A673 (cell line): ENCODE measurements around the gene ABTB1. TPM values are rescaled to one million over a fixed set of nuclear protein-coding genes. Genes with fewer than 3 reads are reported as not detected.

Experiments used
- BruUV-seq: library from RNA; stranded (reverse); fragments of 400-500 nt; replicated peaks from 2 replicates; lab custom pipeline; 2021; lab: Mats Ljungman, UMichigan
- CTCF ChIA-PET: fragments of 300-600 bp; sonication (Branson Sonifier 250); formaldehyde crosslinking; loops from one replicate; lab custom pipeline; 2022; ENCODE audit warnings: antibody characterized with exemption; lab: Charles Lee
- POLR2A ChIA-PET: fragments of 300-600 bp; sonication (Branson Sonifier 250); formaldehyde crosslinking; loops from one replicate; lab custom pipeline; 2022; ENCODE audit warnings: antibody characterized with exemption; ENCODE audit not compliant: low non-redundant PET; lab: Charles Lee
- DNase-seq: peaks from one replicate; pipeline ENCODE4 v3.0.0-alpha.2; 2015; ENCODE audit warnings: low spot score
- H3K27ac ChIP-seq: fragments of 200-600 bp; sonication (generic); 2 replicates; pipeline ENCODE4 v1.5.1; 2016; ENCODE audit warnings: mixed run types, low read depth, mild to moderate bottlenecking, mixed read lengths, antibody characterized with exemption, low read length; ENCODE audit not compliant: poor library complexity, severe bottlenecking
- H3K27me3 ChIP-seq: fragments of 200-600 bp; sonication (generic); replicated peaks from 2 replicates; pipeline ENCODE4 v1.6.1; 2017; ENCODE audit warnings: mixed run types, low read depth, mild to moderate bottlenecking, mixed read lengths, antibody characterized with exemption, low read length; ENCODE audit not compliant: insufficient read depth, poor library complexity
- H3K36me3 ChIP-seq: fragments of 200-600 bp; sonication (generic); 2 replicates; pipeline ENCODE4 v1.6.1; 2016; ENCODE audit warnings: mixed run types, mild to moderate bottlenecking, mixed read lengths, antibody characterized with exemption, low read length; ENCODE audit not compliant: insufficient read depth, poor library complexity, severe bottlenecking
- H3K4me1 ChIP-seq: fragments of 200-600 bp; sonication (generic); 2 replicates; pipeline ENCODE4 v1.6.1; 2017; ENCODE audit warnings: mixed run types, mild to moderate bottlenecking, mixed read lengths, antibody characterized with exemption, low read length; ENCODE audit not compliant: insufficient read depth, poor library complexity, severe bottlenecking
- H3K4me3 ChIP-seq: fragments of 200-600 bp; sonication (generic); 2 replicates; pipeline ENCODE4 v1.5.1; 2016; ENCODE audit warnings: low read depth, mixed run types, mild to moderate bottlenecking, mixed read lengths, low read length; ENCODE audit not compliant: poor library complexity, severe bottlenecking
- H3K9me3 ChIP-seq: fragments of 200-600 bp; sonication (generic); 2 replicates; pipeline ENCODE4 v1.6.1; 2016; ENCODE audit warnings: mixed run types, low read depth, mild to moderate bottlenecking, mixed read lengths, antibody characterized with exemption, low read length; ENCODE audit not compliant: poor library complexity, severe bottlenecking
- CTCF ChIP-seq: fragments of 300-800, 200-600 bp; sonication (generic); conservative IDR thresholded peaks from 2 replicates; pipeline ENCODE4 v1.5.1; 2017; ENCODE audit warnings: low read depth, mild to moderate bottlenecking, antibody characterized with exemption, low read length, moderate library complexity, mixed read lengths
- EZH2 ChIP-seq: fragments of 200-600 bp; sonication (generic); IDR thresholded peaks from 2 replicates; pipeline ENCODE4 v1.6.1; 2017; ENCODE audit warnings: borderline replicate concordance, low read depth, mild to moderate bottlenecking, mixed read lengths, antibody characterized with exemption, low read length; ENCODE audit not compliant: poor library complexity, severe bottlenecking
- intact Hi-C: fragments of 100-400 bp; cut with micrococcal nuclease; formaldehyde crosslinking; loops from one replicate; pipeline ENCODE4 v1.10.0; 2022; ENCODE audit not compliant: unreplicated experiment
- total RNA-seq: library from RNA; stranded (reverse); gene quantifications from 2 replicates; pipeline ENCODE4 v1.2.3, GENCODE V29; 2021

The ABTB1 gene
- total RNA-seq, 1 experiment from 2014 or later = 2.6 TPM

DNA sequence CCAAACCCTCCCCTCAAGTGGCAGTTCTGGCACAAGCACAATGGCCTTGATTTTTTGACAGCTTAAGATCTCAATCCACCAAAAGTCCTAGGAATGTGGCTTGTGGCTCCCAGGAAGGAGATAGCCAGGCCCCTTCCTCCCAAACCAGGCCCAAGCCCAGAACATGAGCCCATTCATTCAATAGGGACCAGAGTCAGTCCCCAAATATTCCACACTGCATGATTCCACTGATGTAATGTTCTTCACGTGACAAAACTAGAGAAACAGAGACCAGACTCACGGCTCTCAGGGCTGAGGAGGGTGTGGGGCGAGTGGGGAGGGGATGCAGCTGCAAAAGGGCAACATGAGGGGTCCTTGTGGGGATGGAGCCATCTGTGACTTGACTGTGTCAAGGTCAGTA lies 25.5 kb downstream of the ABTB1 start:
- Histone ChIP-seq H3K4me1 (peaks cover 18% of the 10 kb centered on the region), H3K36me3 (no peaks in the 10 kb centered on the region), H3K27me3 (no peaks in the 10 kb centered on the region), H3K27ac (peak overlapping the region; percentile 74), H3K4me3 (no peak overlapping the region), H3K9me3 (no peaks in the 10 kb centered on the region)
- POLR2A ChIA-PET = no interaction called here
- CTCF ChIA-PET = interaction anchor here (1.4 kb wide), 1 partner anchor 123 kb away, joined by 4 read pairs; no protein-coding TSS in a partner anchor
- intact Hi-C loops = loop anchor here (5.0 kb wide), 1 partner anchor 274 kb away; no protein-coding TSS in a partner anchor
- BruUV-seq = no TSS peak
- no peak for DNase-seq
- no peak for TF ChIP-seq EZH2

- peaks cover 18% of the 10 kb centered on the region for H3K4me1 ChIP-seq
- no peak for DNase-seq
- no peak overlapping the region for H3K27ac ChIP-seq
- TF ChIP-seq CTCF (no peak), EZH2 (no peak)
- ChIA-PET POLR2A (no interaction called here), CTCF (no interaction called here)
- BruUV-seq = no TSS peak
- no peak overlapping the region for H3K4me3 ChIP-seq
- H3K9me3 ChIP-seq = no peaks in the 10 kb centered on the region
- intact Hi-C loops = loop anchor here (5.0 kb wide), 1 partner anchor 273 kb away; no protein-coding TSS in a partner anchor
- H3K27me3 ChIP-seq = no peaks in the 10 kb centered on the region
- no peaks in the 10 kb centered on the region for H3K36me3 ChIP-seq
These were observed 26.1 kb downstream of the ABTB1 start for GRCh38 chr3:127698691-127699415.

DNA sequence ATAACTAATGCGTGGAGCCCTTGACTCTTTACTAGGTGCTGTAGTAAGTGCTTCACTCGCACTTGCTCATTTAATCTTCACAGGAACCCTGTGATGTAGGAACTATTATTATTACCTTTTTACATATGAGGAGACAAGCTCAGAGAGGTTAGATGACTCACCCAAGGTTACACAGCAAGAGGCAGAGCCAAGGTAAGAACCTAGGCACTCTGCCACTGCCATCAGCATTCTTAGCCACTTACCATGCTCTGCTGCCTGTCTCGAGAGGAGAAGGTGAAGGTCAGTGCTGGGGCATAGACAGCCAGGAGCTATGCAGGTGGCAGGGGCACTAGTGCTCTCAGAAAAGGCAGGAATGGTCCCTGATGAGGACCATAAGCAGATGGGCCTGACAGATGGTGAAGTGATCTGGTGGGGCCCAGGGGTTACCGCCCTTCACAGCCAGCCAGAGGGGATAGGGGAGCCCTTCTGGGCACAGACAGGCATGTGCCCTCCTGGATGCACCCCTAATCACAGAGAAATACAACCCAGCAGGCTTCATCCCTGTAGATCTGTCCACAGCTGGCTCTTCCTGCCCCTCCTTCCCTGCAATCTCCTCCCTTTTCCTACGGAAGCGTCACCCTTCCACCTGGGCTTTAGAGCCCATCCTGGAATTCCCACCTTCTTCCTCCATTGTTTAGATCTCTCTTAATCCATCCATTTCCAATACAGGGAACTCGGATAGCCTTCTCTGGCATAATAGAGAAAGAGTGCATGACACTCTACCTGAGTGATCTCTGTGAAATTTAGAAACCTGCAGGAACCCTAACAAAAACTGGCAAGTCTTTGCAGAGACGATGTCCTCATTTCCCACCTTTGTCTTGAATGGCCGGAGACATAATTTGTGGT lies 26.9 kb downstream of the ABTB1 start:
- TF ChIP-seq CTCF (no peak), EZH2 (no peak)
- ChIA-PET CTCF (no interaction called here), POLR2A (no interaction called here)
- H3K9me3 ChIP-seq = no peaks in the 10 kb centered on the region
- no peak for DNase-seq
- no TSS peak for BruUV-seq
- no peaks in the 10 kb centered on the region for H3K36me3 ChIP-seq
- H3K4me1 ChIP-seq = peaks cover 18% of the 10 kb centered on the region
- H3K27ac ChIP-seq = no peak overlapping the region
- intact Hi-C loops = loop anchor here (5.0 kb wide), 1 partner anchor 273 kb away; no protein-coding TSS in a partner anchor
- H3K27me3 ChIP-seq = no peaks in the 10 kb centered on the region
- no peak overlapping the region for H3K4me3 ChIP-seq
